ENCODE results near the gene NOS2. TPM values are rescaled to one million over a fixed set of nuclear protein-coding genes. Genes with fewer than 3 reads are reported as not detected.
"Not testable (repeated sequence)": the region's sequence is repeated elsewhere in the genome, so short reads cannot be mapped to it uniquely, and the experiment has no call there.

Gene NOS2
- total and polyA plus RNA-seq, 9 donors, result 0.11 to 1.9 (median 0.40) TPM

- intact Hi-C loops (cut with DNase I), result loop anchor here in 2 of 4 donors (5.0 to 10.0 kb wide), 2 partner anchors 48 to 105 kb away; no protein-coding TSS in a partner anchor
- no peak overlapping the region for H3K27ac ChIP-seq
- WGBS, 3 donors, result 80 to 82% (median 81%) methylated on average over 14 of the region's 14 CpGs
- no peaks in the 10 kb centered on the region for H3K27me3 ChIP-seq
- no peaks in the 10 kb centered on the region for H3K36me3 ChIP-seq
- no peaks in the 10 kb centered on the region for H3K9me3 ChIP-seq
- no peaks in the 10 kb centered on the region for H3K4me1 ChIP-seq (ENCODE audit: insufficient read depth)
- TF ChIP-seq EP300 (IDR thresholded peaks at IDR 0.05) (no peak), POLR2A (IDR thresholded peaks at IDR 0.05) (no peak)
- TF ChIP-seq, protein P1, sequence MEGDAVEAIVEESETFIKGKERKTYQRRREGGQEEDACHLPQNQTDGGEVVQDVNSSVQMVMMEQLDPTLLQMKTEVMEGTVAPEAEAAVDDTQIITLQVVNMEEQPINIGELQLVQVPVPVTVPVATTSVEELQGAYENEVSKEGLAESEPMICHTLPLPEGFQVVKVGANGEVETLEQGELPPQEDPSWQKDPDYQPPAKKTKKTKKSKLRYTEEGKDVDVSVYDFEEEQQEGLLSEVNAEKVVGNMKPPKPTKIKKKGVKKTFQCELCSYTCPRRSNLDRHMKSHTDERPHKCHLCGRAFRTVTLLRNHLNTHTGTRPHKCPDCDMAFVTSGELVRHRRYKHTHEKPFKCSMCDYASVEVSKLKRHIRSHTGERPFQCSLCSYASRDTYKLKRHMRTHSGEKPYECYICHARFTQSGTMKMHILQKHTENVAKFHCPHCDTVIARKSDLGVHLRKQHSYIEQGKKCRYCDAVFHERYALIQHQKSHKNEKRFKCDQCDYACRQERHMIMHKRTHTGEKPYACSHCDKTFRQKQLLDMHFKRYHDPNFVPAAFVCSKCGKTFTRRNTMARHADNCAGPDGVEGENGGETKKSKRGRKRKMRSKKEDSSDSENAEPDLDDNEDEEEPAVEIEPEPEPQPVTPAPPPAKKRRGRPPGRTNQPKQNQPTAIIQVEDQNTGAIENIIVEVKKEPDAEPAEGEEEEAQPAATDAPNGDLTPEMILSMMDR (IDR thresholded peaks at IDR 0.05), result no peak
- no peak for DNase-seq
- H3K4me3 ChIP-seq, result no peak overlapping the region
Observed at GRCh38 chr17:27759528-27759927, 40.8 kb downstream of the NOS2 start.

GRCh38 chr17:27756467-27757371, 43.6 kb downstream of the NOS2 start:
- no peak overlapping the region for H3K27ac ChIP-seq
- no peaks in the 10 kb centered on the region for H3K27me3 ChIP-seq
- DNase-seq, result peak in 3 of 5 donors; percentile 41 to 59 (median 53)
- WGBS, 3 donors, result 73 to 77% (median 74%) methylated on average over 17 of the region's 17 CpGs
- intact Hi-C loops (cut with DNase I), result loop anchor here in 2 of 4 donors (5.0 to 10.0 kb wide), 2 partner anchors 51 to 102 kb away; no protein-coding TSS in a partner anchor
- H3K4me3 ChIP-seq, result no peak overlapping the region
- no peaks in the 10 kb centered on the region for H3K4me1 ChIP-seq (ENCODE audit: insufficient read depth)
- TF ChIP-seq, protein P1 (IDR thresholded peaks at IDR 0.05), result peak in 2 of 3 donors; percentile 25 to 39
- TF ChIP-seq EP300 (IDR thresholded peaks at IDR 0.05), result no peak
- H3K36me3 ChIP-seq, result no peaks in the 10 kb centered on the region
- H3K9me3 ChIP-seq, result no peaks in the 10 kb centered on the region

DNA sequence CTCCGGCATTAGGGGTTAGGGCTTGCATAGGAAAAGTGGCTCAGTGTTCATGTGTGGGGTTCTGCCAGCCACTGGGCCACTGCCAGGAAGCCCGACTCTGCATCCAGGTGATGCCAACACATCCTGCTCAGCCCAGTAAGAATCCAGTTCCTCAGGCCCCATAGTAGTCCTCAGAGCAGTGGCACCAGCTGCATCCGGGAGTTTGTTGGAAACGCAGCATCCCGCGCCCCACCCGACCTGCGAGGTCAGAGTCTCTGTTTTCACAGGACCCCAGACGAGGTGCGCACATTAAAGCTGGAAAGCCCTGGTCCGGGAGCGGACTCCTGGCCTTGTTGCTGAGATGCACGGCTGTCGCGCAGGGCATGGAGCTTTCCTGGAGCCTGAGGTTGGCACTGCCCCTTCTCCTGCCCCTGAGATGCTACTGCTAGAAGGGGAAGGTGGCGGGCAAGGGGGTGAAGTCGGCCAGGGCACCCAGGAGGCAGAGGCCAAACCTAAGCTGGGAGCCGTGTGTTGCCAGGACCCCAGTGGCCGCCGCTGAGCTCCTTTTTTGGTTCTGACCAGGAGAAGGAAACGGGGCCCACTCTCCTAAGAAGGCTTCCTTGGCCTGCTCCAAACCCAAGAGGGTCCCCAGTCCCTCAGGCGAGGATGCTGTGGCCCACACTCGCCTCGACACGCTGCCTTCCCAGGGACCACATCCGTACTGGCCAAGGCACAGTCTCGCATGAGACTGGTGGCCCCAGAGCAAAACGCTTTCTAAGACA, 44.4 kb downstream of the NOS2 start:
- peak in 1 of 5 donors; percentile 10 for DNase-seq
- intact Hi-C loops (cut with DNase I), result loop anchor here in 2 of 4 donors (5.0 to 10.0 kb wide), 2 partner anchors 51 to 101 kb away; no protein-coding TSS in a partner anchor
- WGBS, 3 donors, result 89 to 93% (median 90%) methylated on average over 28 of the region's 28 CpGs

GRCh38 chr17:27754549-27754948, 45.8 kb downstream of the NOS2 start:
- peak in 1 of 5 donors; percentile 6 for DNase-seq
- no peaks in the 10 kb centered on the region for H3K36me3 ChIP-seq
- intact Hi-C loops (cut with DNase I), result loop anchor here in 1 of 4 donors (10.0 kb wide), 1 partner anchor 100 kb away; no protein-coding TSS in a partner anchor

More for the DNA sequence above, 44.4 kb downstream of the NOS2 start:
- TF ChIP-seq, protein P1 (IDR thresholded peaks at IDR 0.05), result no peak
- TF ChIP-seq POLR2A (IDR thresholded peaks at IDR 0.05), result no peak
- no peak for TF ChIP-seq EP300 (IDR thresholded peaks at IDR 0.05)
- H3K36me3 ChIP-seq, result no peaks in the 10 kb centered on the region
- no peaks in the 10 kb centered on the region for H3K4me1 ChIP-seq (ENCODE audit: insufficient read depth)
- no peak overlapping the region for H3K4me3 ChIP-seq
- no peak overlapping the region for H3K27ac ChIP-seq
- H3K27me3 ChIP-seq, result no peaks in the 10 kb centered on the region
- no peaks in the 10 kb centered on the region for H3K9me3 ChIP-seq

GRCh38 chr17:27753726-27754125, 46.6 kb downstream of the NOS2 start:
- not testable (repeated sequence) for H3K27ac ChIP-seq; H3K36me3 ChIP-seq; H3K4me1 ChIP-seq (ENCODE audit: insufficient read depth); H3K9me3 ChIP-seq; H3K27me3 ChIP-seq; H3K4me3 ChIP-seq
- peak in 2 of 5 donors; percentile 4 to 14 for DNase-seq
- intact Hi-C loops (cut with DNase I), result loop anchor here in 1 of 4 donors (10.0 kb wide), 1 partner anchor 99 kb away; no protein-coding TSS in a partner anchor
- WGBS, 3 donors, result 88 to 92% (median 88%) methylated on average over 13 of the region's 13 CpGs

More at GRCh38 chr17:27754549-27754948, 45.8 kb downstream of the NOS2 start:
- 94 to 95% (median 95%) methylated on average over 8 of the region's 8 CpGs for WGBS, 3 donors
- H3K9me3 ChIP-seq, result no peaks in the 10 kb centered on the region
- no peak overlapping the region for H3K4me3 ChIP-seq
- H3K27ac ChIP-seq, result no peak overlapping the region
- no peaks in the 10 kb centered on the region for H3K4me1 ChIP-seq (ENCODE audit: insufficient read depth)
- no peaks in the 10 kb centered on the region for H3K27me3 ChIP-seq
- TF ChIP-seq, protein P1 (IDR thresholded peaks at IDR 0.05), result no peak
- TF ChIP-seq EP300 (IDR thresholded peaks at IDR 0.05), result no peak
- TF ChIP-seq POLR2A (IDR thresholded peaks at IDR 0.05), result no peak

- not testable (repeated sequence) for H3K36me3 ChIP-seq; H3K4me1 ChIP-seq (ENCODE audit: insufficient read depth); H3K27me3 ChIP-seq; H3K4me3 ChIP-seq; H3K27ac ChIP-seq; H3K9me3 ChIP-seq
- WGBS, 3 donors, result 85 to 89% (median 85%) methylated on average over 7 to 11 of the region's 19 CpGs
- DNase-seq, result peak in 1 of 5 donors; percentile 12
- intact Hi-C loops (cut with DNase I), result loop anchor here in 1 of 4 donors (10.0 kb wide), 1 partner anchor 98 kb away; no protein-coding TSS in a partner anchor
Observed at GRCh38 chr17:27752831-27753619, 47.3 kb downstream of the NOS2 start.

All from ovary (tissue), 9 donors.